Measurements from ENCODE around the gene MARK3. TPM values are rescaled to one million over a fixed set of nuclear protein-coding genes. Genes with fewer than 3 reads are reported as not detected.

Gene MARK3
- total and polyA plus RNA-seq, 2 of the 4 experiments (the other 2 are of a cell fraction), result 78.5 to 80.5 TPM

DNA sequence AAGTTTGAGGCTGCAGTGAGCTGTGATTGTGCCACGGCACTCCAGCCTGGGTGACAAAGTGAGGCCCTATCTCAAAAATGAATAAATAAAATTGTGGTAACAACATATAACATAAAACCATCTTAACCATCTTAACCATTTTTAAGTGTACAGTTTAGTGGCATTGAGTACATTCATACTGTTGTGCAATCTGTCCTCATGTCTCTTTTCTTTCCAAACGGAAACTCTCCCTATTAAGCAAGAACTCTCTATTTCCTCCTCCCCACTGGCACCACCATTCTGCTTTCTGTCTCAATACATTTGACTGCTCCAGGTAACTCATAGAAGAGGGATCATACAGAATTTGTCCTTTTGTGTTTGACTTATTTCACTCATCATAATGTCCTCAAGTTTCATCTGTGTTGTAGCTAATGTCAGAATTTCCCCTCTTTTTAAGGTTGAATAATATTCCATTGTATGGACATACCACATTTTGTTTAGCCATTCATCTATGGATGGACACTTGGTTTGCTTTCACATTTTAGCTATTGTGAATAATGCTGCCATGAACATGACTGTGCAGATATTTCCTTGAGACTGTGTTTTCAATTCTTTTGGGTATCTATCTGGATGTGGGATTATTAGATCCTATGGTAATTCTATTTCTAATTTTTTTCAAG is 4.4 kb upstream of the MARK3 start:
- H4K91ac ChIP-seq (ENCODE audit: insufficient read depth, low read depth, low read length), result no peak overlapping the region
- H2BK20ac ChIP-seq (ENCODE audit: low read depth, low read length), result no peak overlapping the region
- POLR2A ChIA-PET (ENCODE audit: unreplicated experiment), result interaction anchor here (0.6 kb wide), 1 partner anchor 832 kb away, joined by 14 read pairs; no protein-coding TSS in a partner anchor
- peaks cover 4% of the 10 kb centered on the region; the same call in 1 of the 2 replicates for H3K27me3 ChIP-seq (ENCODE audit: control insufficient read depth, insufficient read depth, low read length)
- H2BK120ac ChIP-seq (ENCODE audit: low read depth, low read length), result no peak overlapping the region
- WGBS, 2 experiments (ENCODE audit: extremely low coverage in 2 of 2, insufficient read length in 1 of 2), result 11% methylated on average over 1 of the region's 2 CpGs; no CpG with 5 or more reads in 1 of the 2 experiments
- H3K4me2 ChIP-seq (ENCODE audit: low read depth, low read length), result no peak overlapping the region
- TF ChIP-seq, protein P1, sequence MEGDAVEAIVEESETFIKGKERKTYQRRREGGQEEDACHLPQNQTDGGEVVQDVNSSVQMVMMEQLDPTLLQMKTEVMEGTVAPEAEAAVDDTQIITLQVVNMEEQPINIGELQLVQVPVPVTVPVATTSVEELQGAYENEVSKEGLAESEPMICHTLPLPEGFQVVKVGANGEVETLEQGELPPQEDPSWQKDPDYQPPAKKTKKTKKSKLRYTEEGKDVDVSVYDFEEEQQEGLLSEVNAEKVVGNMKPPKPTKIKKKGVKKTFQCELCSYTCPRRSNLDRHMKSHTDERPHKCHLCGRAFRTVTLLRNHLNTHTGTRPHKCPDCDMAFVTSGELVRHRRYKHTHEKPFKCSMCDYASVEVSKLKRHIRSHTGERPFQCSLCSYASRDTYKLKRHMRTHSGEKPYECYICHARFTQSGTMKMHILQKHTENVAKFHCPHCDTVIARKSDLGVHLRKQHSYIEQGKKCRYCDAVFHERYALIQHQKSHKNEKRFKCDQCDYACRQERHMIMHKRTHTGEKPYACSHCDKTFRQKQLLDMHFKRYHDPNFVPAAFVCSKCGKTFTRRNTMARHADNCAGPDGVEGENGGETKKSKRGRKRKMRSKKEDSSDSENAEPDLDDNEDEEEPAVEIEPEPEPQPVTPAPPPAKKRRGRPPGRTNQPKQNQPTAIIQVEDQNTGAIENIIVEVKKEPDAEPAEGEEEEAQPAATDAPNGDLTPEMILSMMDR (conservative IDR thresholded peaks at IDR 0.05; ENCODE audit: low read depth, low read length), result no peak
- no peak for TF ChIP-seq RAD21 (IDR thresholded peaks at IDR 0.05; ENCODE audit: low read length)
- TF ChIP-seq RCOR1 (IDR thresholded peaks at IDR 0.05; ENCODE audit: insufficient replicate concordance, low read length), result no peak
- no peak for TF ChIP-seq MAFK (IDR thresholded peaks at IDR 0.05; ENCODE audit: low read depth, low read length)
- TF ChIP-seq, protein P2, sequence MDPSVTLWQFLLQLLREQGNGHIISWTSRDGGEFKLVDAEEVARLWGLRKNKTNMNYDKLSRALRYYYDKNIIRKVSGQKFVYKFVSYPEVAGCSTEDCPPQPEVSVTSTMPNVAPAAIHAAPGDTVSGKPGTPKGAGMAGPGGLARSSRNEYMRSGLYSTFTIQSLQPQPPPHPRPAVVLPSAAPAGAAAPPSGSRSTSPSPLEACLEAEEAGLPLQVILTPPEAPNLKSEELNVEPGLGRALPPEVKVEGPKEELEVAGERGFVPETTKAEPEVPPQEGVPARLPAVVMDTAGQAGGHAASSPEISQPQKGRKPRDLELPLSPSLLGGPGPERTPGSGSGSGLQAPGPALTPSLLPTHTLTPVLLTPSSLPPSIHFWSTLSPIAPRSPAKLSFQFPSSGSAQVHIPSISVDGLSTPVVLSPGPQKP (IDR thresholded peaks at IDR 0.05; ENCODE audit: borderline replicate concordance, low read depth, low read length), result no peak
- TF ChIP-seq NFE2L2 (IDR thresholded peaks at IDR 0.05; ENCODE audit: low read depth, low read length), result 0 out of 2 replicates have a peak, but pooled peaks have one; percentile 13
- TF ChIP-seq CEBPB (IDR thresholded peaks at IDR 0.05; ENCODE audit: low read depth, low read length), result peak; percentile 80
- CTCF ChIA-PET, result interaction anchor here (0.5 kb wide), 1 partner anchor 610 kb away, joined by 3 read pairs; no protein-coding TSS in a partner anchor
- H2AK5ac ChIP-seq (ENCODE audit: low read depth, low read length), result no peak overlapping the region
- H4K5ac ChIP-seq (ENCODE audit: low read depth, low read length), result no peak overlapping the region
- in situ Hi-C loops (cut with MboI; ENCODE audit: low sequenced_read_pairs) (no loop called here), intact Hi-C loops (cut with micrococcal nuclease) (no loop called here), dilution Hi-C loops (cut with HindIII; ENCODE audit: low sequenced_read_pairs, unreplicated experiment) (no loop called here)
- no peak overlapping the region for H2AK9ac ChIP-seq (replicated peaks; ENCODE audit: low read depth, low read length, poor library complexity)
- ATAC-seq (ENCODE audit: low read depth) (no peak), DNase-seq (no peak)
- no peak overlapping the region for H3K9ac ChIP-seq (ENCODE audit: low read depth, low read length)
- H3K27ac ChIP-seq (ENCODE audit: insufficient read depth, low read length), result no peak overlapping the region
- H3K79me1 ChIP-seq (ENCODE audit: low read depth in 1 of 2, low read length in 2 of 2), result peaks cover 5 to 18% of the 10 kb centered on the region in 2 experiments; a peak in 3 of 4 replicates
- H4K20me1 ChIP-seq (ENCODE audit: insufficient read depth, low read length), result peaks cover 6% of the 10 kb centered on the region
- peaks cover 8% of the 10 kb centered on the region for H3K4me1 ChIP-seq (ENCODE audit: control insufficient read depth, insufficient read depth, low read length)
- H3K4me3 ChIP-seq (ENCODE audit: insufficient read depth, low read depth, low read length), result no peak overlapping the region
- peaks cover 10% of the 10 kb centered on the region for H3K9me1 ChIP-seq (ENCODE audit: insufficient read depth, low read length)
- H3K23ac ChIP-seq (ENCODE audit: low read depth, low read length), result no peak overlapping the region
- H2BK15ac ChIP-seq (ENCODE audit: low read depth, low read length), result no peak overlapping the region
- no peak overlapping the region for H2AFZ ChIP-seq (replicated peaks; ENCODE audit: low read length, poor library complexity)
- H2BK5ac ChIP-seq (ENCODE audit: low read depth, low read length, poor library complexity, severe bottlenecking), result peak overlapping the region; percentile 8
- no peak overlapping the region for H3K14ac ChIP-seq (replicated peaks; ENCODE audit: low read depth, low read length)
- H4K8ac ChIP-seq (ENCODE audit: low read depth in 2 of 2, low read length in 2 of 2), result no peak overlapping the region
- no peak overlapping the region for H3K18ac ChIP-seq (ENCODE audit: low read depth, low read length)
- H3K9me3 ChIP-seq (ENCODE audit: control insufficient read depth, insufficient read depth, low read length), result no peaks in the 10 kb centered on the region
- H3K56ac ChIP-seq (ENCODE audit: extremely low read depth, insufficient read depth, low read length), result no peak overlapping the region
- BruUV-seq (replicated peaks), result no TSS peak
- no peaks in the 10 kb centered on the region for H3K36me3 ChIP-seq (ENCODE audit: control insufficient read depth, insufficient read depth, low read length)
- H3K4ac ChIP-seq (ENCODE audit: low read depth, low read length), result no peak overlapping the region

All from IMR-90 (cell line).